MCF 10A (cell line): Measurements from ENCODE around the gene SUV39H1. TPM values are rescaled to one million over a fixed set of nuclear protein-coding genes. Genes with fewer than 3 reads are reported as not detected.

Source experiments
- BruUV-seq: library from RNA; stranded (reverse); fragments of 400-500 nt; replicated peaks from 2 replicates; lab custom pipeline; 2021; lab: Mats Ljungman, UMichigan
- CTCF ChIA-PET: fragments of 300-600 bp; sonication (Branson Sonifier 250); formaldehyde crosslinking; extraction: SDS; loops from one replicate; lab custom pipeline; 2021; ENCODE audit warnings: antibody characterized with exemption, inconsistent platforms; lab: Yijun Ruan, JAX
- POLR2A ChIA-PET: fragments of 300-600, 350-650 bp; sonication (Branson Sonifier 250); formaldehyde crosslinking; extraction: SDS; loops from one replicate; lab custom pipeline; 2020; ENCODE audit warnings: antibody characterized with exemption, inconsistent platforms; lab: Yijun Ruan, JAX
- DNase-seq: peaks from one replicate; pipeline ENCODE4 v3.0.0-alpha.2; 2018; ENCODE audit not compliant: unreplicated experiment
- H3K27ac Mint-ChIP-seq: one replicate; pipeline ENCODE4 v1.8.0; 2022; ENCODE audit warnings: mild to moderate bottlenecking, low read depth, mixed read lengths; ENCODE audit not compliant: unreplicated experiment
- H3K27me3 Mint-ChIP-seq: one replicate; pipeline ENCODE4 v1.8.0; 2022; ENCODE audit warnings: mixed read lengths; ENCODE audit not compliant: insufficient read depth, unreplicated experiment
- H3K36me3 Mint-ChIP-seq: one replicate; pipeline ENCODE4 v1.8.0; 2022; ENCODE audit warnings: mild to moderate bottlenecking, moderate library complexity, mixed read lengths; ENCODE audit not compliant: insufficient read depth, unreplicated experiment
- H3K4me1 Mint-ChIP-seq: one replicate; pipeline ENCODE4 v1.8.0; 2022; ENCODE audit warnings: mixed read lengths; ENCODE audit not compliant: insufficient read depth, unreplicated experiment
- H3K4me3 Mint-ChIP-seq: one replicate; pipeline ENCODE4 v1.8.0; 2022; ENCODE audit warnings: mild to moderate bottlenecking, moderate library complexity, mixed read lengths; ENCODE audit not compliant: unreplicated experiment
- H3K9me3 Mint-ChIP-seq: one replicate; pipeline ENCODE4 v1.8.0; 2022; ENCODE audit warnings: mixed read lengths; ENCODE audit not compliant: unreplicated experiment
- intact Hi-C: fragments of 100-400 bp; cut with micrococcal nuclease; formaldehyde crosslinking; loops from 2 replicates; pipeline ENCODE4 v1.14.1; 2022
- total RNA-seq: library from RNA; stranded (reverse); gene quantifications from 2 replicates; pipeline ENCODE4 v1.2.3, GENCODE V29; 2022
- TF ChIP-seq, protein P1 (sequence below): fragments of 200-600 bp; IDR thresholded peaks from one replicate; pipeline ENCODE4 v1.8.0; 2022; ENCODE audit warnings: antibody characterized with exemption, mild to moderate bottlenecking; ENCODE audit not compliant: unreplicated experiment

Gene SUV39H1
- total RNA-seq, 1 experiment from 2014 or later: 8.7 TPM

DNA sequence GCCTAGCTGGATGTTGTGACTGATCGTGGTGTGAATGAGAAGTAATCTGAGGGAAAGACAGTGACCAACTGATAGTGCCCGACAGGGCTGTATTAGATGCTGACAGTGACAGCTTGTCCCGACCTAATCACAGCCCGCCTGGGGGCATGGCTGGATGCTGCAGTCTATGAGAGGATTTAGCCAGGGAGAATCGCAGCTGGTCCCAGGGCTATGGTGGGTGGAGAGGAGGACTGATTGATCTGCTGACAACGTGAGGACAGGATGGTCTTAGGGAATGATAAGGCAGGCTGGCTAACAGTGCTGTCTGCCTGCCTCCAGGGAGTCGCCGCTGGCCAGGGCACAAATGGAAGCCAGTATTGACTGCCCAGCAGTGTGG is 621 bp upstream of the SUV39H1 start:
- TF ChIP-seq, protein P1, sequence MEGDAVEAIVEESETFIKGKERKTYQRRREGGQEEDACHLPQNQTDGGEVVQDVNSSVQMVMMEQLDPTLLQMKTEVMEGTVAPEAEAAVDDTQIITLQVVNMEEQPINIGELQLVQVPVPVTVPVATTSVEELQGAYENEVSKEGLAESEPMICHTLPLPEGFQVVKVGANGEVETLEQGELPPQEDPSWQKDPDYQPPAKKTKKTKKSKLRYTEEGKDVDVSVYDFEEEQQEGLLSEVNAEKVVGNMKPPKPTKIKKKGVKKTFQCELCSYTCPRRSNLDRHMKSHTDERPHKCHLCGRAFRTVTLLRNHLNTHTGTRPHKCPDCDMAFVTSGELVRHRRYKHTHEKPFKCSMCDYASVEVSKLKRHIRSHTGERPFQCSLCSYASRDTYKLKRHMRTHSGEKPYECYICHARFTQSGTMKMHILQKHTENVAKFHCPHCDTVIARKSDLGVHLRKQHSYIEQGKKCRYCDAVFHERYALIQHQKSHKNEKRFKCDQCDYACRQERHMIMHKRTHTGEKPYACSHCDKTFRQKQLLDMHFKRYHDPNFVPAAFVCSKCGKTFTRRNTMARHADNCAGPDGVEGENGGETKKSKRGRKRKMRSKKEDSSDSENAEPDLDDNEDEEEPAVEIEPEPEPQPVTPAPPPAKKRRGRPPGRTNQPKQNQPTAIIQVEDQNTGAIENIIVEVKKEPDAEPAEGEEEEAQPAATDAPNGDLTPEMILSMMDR: no peak
- H3K4me1 Mint-ChIP-seq: no peaks in the 10 kb centered on the region
- peak overlapping the region; percentile 78 for H3K4me3 Mint-ChIP-seq
- BruUV-seq: TSS peak; percentile 94
- H3K9me3 Mint-ChIP-seq: no peaks in the 10 kb centered on the region
- DNase-seq: peak; percentile 8
- CTCF ChIA-PET: no interaction called here
- H3K27ac Mint-ChIP-seq: peak overlapping the region; percentile 77
- peaks cover 7% of the 10 kb centered on the region for H3K36me3 Mint-ChIP-seq
- intact Hi-C loops: no loop called here
- POLR2A ChIA-PET: interaction anchor here (0.6 to 1.7 kb wide), 6 partner anchors 17 to 106 kb away, joined by 4 to 15 read pairs (median 4); partner anchors contain the start of gene HDAC6
- no peaks in the 10 kb centered on the region for H3K27me3 Mint-ChIP-seq

DNA sequence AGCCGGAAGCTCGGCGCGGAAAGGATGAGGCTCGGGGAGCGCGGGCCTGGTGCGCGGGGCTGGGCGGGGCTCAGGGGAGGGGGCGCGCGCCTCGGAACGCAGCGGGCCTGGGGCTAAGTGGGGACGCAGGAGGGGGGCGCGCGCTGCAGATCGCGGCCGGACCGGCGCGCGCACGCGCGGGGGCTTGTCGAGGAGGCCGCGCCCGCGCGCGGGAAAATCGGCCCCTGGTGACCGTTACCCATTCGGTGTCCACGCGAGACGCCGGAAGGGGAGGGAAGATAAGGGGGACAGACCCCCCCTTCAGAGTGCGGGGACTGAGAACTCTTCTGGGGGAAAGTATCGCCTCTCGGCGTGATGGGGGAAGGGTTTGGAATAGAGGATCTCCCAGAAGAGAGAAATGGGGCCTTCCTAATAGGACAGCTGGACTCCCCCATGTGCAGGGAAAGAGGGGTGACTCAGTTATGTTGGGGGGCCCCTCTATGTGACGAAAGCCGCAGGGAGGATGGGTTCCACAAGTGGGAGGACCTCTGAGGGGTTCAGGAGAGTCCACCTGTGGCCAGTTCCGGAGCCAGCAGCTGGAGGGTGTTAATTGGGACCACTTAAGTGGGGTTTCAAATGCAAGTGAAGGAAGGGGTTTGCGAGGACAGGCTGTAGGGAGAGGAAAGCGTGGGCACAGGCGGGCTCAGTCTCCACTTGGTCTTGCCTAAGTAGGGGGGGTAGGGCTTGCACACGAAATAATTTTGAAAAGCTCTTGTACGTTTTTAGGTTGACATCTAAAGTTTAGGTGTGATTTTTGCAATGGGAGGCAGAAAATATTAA is 584 bp downstream of the SUV39H1 start:
- intact Hi-C loops: no loop called here
- H3K9me3 Mint-ChIP-seq: no peaks in the 10 kb centered on the region

DNA sequence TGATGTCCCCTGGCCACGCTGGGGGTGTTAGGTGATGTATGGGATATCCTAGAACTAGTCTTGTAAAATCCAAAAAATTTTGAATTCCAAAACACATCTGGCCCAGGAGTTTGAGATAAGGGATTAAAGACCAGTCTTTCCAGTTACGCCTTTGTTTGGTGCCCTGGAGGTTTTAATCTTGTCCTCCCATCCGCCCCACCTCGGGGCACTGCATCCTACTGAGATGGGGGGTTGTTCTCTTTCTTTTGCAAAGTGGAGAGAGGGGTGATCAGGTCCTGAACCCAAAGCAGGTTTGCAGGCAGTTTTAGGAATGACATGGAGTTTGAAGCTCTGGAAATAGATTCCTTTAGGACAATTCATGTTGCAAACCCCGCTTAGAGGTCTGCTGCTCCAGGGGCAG is 1.8 kb downstream of the SUV39H1 start:
- intact Hi-C loops: no loop called here
- Mint-ChIP-seq H3K27me3 (no peaks in the 10 kb centered on the region), H3K9me3 (no peaks in the 10 kb centered on the region), H3K27ac (no peak overlapping the region), H3K36me3 (peaks cover 7% of the 10 kb centered on the region), H3K4me1 (no peaks in the 10 kb centered on the region), H3K4me3 (no peak overlapping the region)
- BruUV-seq: no TSS peak
- DNase-seq: no peak
- TF ChIP-seq, protein P1: no peak
- ChIA-PET CTCF (interaction anchor here (0.6 kb wide), 1 partner anchor 219 kb away, joined by 3 read pairs; no protein-coding TSS in a partner anchor), POLR2A (interaction anchor here (0.6 kb wide), 1 partner anchor 38 kb away, joined by 3 read pairs; no protein-coding TSS in a partner anchor)

More for the DNA sequence above, 584 bp downstream of the SUV39H1 start:
- TF ChIP-seq, protein P1: no peak
- H3K27ac Mint-ChIP-seq: peak overlapping the region; percentile 77
- ChIA-PET CTCF (no interaction called here), POLR2A (interaction anchor here (0.6 to 1.7 kb wide), 7 partner anchors 21 to 383 kb away, joined by 3 to 15 read pairs (median 4); partner anchors contain the start of gene HDAC6)
- H3K4me1 Mint-ChIP-seq: no peaks in the 10 kb centered on the region
- H3K4me3 Mint-ChIP-seq: peak overlapping the region; percentile 78
- H3K27me3 Mint-ChIP-seq: no peaks in the 10 kb centered on the region
- H3K36me3 Mint-ChIP-seq: peaks cover 7% of the 10 kb centered on the region
- BruUV-seq: no TSS peak
- peak; percentile 16 for DNase-seq

DNA sequence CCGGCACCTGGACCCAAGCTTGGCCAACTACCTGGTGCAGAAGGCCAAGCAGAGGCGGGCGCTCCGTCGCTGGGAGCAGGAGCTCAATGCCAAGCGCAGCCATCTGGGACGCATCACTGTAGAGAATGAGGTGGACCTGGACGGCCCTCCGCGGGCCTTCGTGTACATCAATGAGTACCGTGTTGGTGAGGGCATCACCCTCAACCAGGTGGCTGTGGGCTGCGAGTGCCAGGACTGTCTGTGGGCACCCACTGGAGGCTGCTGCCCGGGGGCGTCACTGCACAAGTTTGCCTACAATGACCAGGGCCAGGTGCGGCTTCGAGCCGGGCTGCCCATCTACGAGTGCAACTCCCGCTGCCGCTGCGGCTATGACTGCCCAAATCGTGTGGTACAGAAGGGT is 3.7 kb downstream of the SUV39H1 start:
- H3K4me1 Mint-ChIP-seq: peaks cover 11% of the 10 kb centered on the region
- H3K27ac Mint-ChIP-seq: no peak overlapping the region
- ChIA-PET POLR2A (no interaction called here), CTCF (no interaction called here)
- H3K4me3 Mint-ChIP-seq: no peak overlapping the region
- DNase-seq: no peak
- H3K9me3 Mint-ChIP-seq: no peaks in the 10 kb centered on the region
- H3K36me3 Mint-ChIP-seq: peaks cover 7% of the 10 kb centered on the region
- BruUV-seq: no TSS peak
- TF ChIP-seq, protein P1: no peak
- no peaks in the 10 kb centered on the region for H3K27me3 Mint-ChIP-seq
- intact Hi-C loops: no loop called here
